Prostate gland (tissue), 2 donors: Measurements from ENCODE around the gene NEU2.

Source experiments
- CTCF ChIP-seq, 4 experiments: fragments of 200-600 bp in 2 of 4; fragments of 450-650 bp in 2 of 4; sonication (generic) in 2 of 4; IDR thresholded peaks; 1 replicate in 3 of 4; 2 replicates in 1 of 4; pipeline ENCODE4 v1.5.1; 2016 to 2019; ENCODE audit warnings: antibody characterized with exemption in 4 of 4, mild to moderate bottlenecking in 2 of 4, moderate library complexity in 2 of 4
- POLR2AphosphoS5 ChIP-seq: sonication (generic); formaldehyde crosslinking; IDR thresholded peaks from one replicate; pipeline ENCODE4 v1.6.1; 2017; ENCODE audit warnings: antibody characterized with exemption

GRCh38 chr2:233055362-233055761 is 22.9 kb downstream of the NEU2 start:
- TF ChIP-seq POLR2AphosphoS5 (no peak), CTCF (IDR thresholded peaks at IDR 0.05) (no peak)
